Esophagus muscularis mucosa (tissue), 4 donors: Measurements from ENCODE around the gene MAP2K5.

Experiments used
- EP300 ChIP-seq: sonication (generic); formaldehyde crosslinking; IDR thresholded peaks from one replicate; pipeline ENCODE4 v1.6.1; 2017; ENCODE audit warnings: antibody characterized with exemption
- POLR2A ChIP-seq: fragments of 450-650 bp; IDR thresholded peaks from one replicate; pipeline ENCODE4 v1.6.1; 2017; ENCODE audit warnings: antibody characterized with exemption, moderate library complexity, mild to moderate bottlenecking, low read depth
- POLR2AphosphoS5 ChIP-seq, 2 donors: sonication (generic); formaldehyde crosslinking; IDR thresholded peaks; one replicate each; pipeline ENCODE4 v1.6.1; 2017; ENCODE audit warnings: antibody characterized with exemption in 2 of 2
- TF ChIP-seq, protein P1 (sequence below), 3 experiments: fragments of 200-600 bp in 2 of 3; fragments of 450-650 bp in 1 of 3; sonication (generic) in 2 of 3; IDR thresholded peaks; one replicate each; pipeline ENCODE4 v1.5.1; 2017 to 2019; ENCODE audit warnings: antibody characterized with exemption in 3 of 3, mild to moderate bottlenecking in 2 of 3, moderate library complexity in 1 of 3

DNA sequence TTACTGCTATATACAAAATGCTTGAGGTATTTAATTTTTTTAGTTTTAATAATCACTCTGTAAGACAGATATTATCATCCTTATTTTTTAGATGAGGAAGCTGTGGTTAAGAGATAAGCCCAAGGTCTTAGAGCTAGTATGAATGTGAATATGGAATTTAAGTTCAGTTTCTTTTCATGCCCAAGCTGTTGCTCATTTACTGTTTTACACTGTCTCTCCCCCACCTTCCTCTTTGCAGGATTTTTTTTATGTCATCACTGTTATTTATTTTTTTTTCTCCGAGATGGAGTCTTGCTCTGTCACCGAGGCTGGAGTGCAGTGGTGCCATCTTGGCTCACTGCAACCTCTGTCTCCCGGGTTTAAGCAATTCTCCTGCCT lies 22.5 kb downstream of the MAP2K5 start:
- TF ChIP-seq, protein P1, sequence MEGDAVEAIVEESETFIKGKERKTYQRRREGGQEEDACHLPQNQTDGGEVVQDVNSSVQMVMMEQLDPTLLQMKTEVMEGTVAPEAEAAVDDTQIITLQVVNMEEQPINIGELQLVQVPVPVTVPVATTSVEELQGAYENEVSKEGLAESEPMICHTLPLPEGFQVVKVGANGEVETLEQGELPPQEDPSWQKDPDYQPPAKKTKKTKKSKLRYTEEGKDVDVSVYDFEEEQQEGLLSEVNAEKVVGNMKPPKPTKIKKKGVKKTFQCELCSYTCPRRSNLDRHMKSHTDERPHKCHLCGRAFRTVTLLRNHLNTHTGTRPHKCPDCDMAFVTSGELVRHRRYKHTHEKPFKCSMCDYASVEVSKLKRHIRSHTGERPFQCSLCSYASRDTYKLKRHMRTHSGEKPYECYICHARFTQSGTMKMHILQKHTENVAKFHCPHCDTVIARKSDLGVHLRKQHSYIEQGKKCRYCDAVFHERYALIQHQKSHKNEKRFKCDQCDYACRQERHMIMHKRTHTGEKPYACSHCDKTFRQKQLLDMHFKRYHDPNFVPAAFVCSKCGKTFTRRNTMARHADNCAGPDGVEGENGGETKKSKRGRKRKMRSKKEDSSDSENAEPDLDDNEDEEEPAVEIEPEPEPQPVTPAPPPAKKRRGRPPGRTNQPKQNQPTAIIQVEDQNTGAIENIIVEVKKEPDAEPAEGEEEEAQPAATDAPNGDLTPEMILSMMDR (IDR thresholded peaks at IDR 0.05) = no peak
- TF ChIP-seq POLR2AphosphoS5 (IDR thresholded peaks at IDR 0.05) = no peak
- TF ChIP-seq POLR2A = no peak
- no peak for TF ChIP-seq EP300
